H1 (cell line): Measurements from ENCODE around the gene LRRC56.

ENCODE experiments used
- ATF3 ChIP-seq: IDR thresholded peaks from 2 replicates; pipeline ENCODE4 v1.6.1; 2011; ENCODE audit warnings: low read depth, mild to moderate bottlenecking, low read length; ENCODE audit not compliant: insufficient read depth
- EZH2 ChIP-seq: fragments of 200-600 bp; sonication (generic); IDR thresholded peaks from 2 replicates; pipeline ENCODE4 v1.7.1; 2012; ENCODE audit warnings: low read depth, mild to moderate bottlenecking, moderate library complexity, low read length, inconsistent platforms; ENCODE audit not compliant: severe bottlenecking
- GTF2F1 ChIP-seq: IDR thresholded peaks from 2 replicates; pipeline ENCODE4 v1.6.1; 2012; ENCODE audit warnings: low read depth, low read length, improper control_type of control experiment, borderline replicate concordance
- MAFK ChIP-seq: IDR thresholded peaks from 2 replicates; pipeline ENCODE4 v1.6.1; 2012; ENCODE audit warnings: low read depth, mild to moderate bottlenecking, improper control_type of control experiment, low read length
- POLR2AphosphoS5 ChIP-seq: IDR thresholded peaks from 2 replicates; pipeline ENCODE4 v1.6.1; 2011; ENCODE audit warnings: low read depth, low read length
- RAD21 ChIP-seq, 2 experiments: IDR thresholded peaks in 1 of 2; conservative IDR thresholded peaks in 1 of 2; 2 replicates each; pipeline ENCODE4 v1.6.1; 2011; ENCODE audit warnings: low read depth in 2 of 2, low read length in 2 of 2, improper control_type of control experiment in 1 of 2, inconsistent platforms in 1 of 2, mild to moderate bottlenecking in 1 of 2, moderate library complexity in 1 of 2
- SIRT6 ChIP-seq: IDR thresholded peaks from one replicate; pipeline ENCODE4 v1.7.1; 2012; ENCODE audit warnings: low read length, inconsistent platforms
- TF ChIP-seq, protein P1 (sequence below), 3 experiments: IDR thresholded peaks; 1 replicate in 2 of 3; 2 replicates in 1 of 3; pipeline versions ENCODE4 v1.5.1 to v1.6.1; 2011; ENCODE audit warnings: low read length in 3 of 3, mild to moderate bottlenecking in 3 of 3, inconsistent platforms in 2 of 3, low read depth in 1 of 3, moderate library complexity in 1 of 3; ENCODE audit not compliant: insufficient read depth in 1 of 3; ENCODE audit errors: control extremely low read depth in 1 of 3

GRCh38 chr11:530960-531831 lies 6.1 kb upstream of the LRRC56 start:
- TF ChIP-seq RAD21 (IDR thresholded peaks at IDR 0.05 in 1 of 2, conservative IDR thresholded peaks at IDR 0.05 in 1 of 2; ENCODE audit: low read depth in 2 of 2, low read length in 2 of 2) (no peak), POLR2AphosphoS5 (no peak), MAFK (no peak), SIRT6 (no peak), ATF3 (no peak), GTF2F1 (no peak), EZH2 (no peak)
- TF ChIP-seq, protein P1, sequence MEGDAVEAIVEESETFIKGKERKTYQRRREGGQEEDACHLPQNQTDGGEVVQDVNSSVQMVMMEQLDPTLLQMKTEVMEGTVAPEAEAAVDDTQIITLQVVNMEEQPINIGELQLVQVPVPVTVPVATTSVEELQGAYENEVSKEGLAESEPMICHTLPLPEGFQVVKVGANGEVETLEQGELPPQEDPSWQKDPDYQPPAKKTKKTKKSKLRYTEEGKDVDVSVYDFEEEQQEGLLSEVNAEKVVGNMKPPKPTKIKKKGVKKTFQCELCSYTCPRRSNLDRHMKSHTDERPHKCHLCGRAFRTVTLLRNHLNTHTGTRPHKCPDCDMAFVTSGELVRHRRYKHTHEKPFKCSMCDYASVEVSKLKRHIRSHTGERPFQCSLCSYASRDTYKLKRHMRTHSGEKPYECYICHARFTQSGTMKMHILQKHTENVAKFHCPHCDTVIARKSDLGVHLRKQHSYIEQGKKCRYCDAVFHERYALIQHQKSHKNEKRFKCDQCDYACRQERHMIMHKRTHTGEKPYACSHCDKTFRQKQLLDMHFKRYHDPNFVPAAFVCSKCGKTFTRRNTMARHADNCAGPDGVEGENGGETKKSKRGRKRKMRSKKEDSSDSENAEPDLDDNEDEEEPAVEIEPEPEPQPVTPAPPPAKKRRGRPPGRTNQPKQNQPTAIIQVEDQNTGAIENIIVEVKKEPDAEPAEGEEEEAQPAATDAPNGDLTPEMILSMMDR (IDR thresholded peaks at IDR 0.05; ENCODE audit: control extremely low read depth in 1 of 3, insufficient read depth in 1 of 3, low read depth in 1 of 3, low read length in 3 of 3), result no peak
